Naive thymus-derived CD4-positive, alpha-beta T cell (primary cell): ENCODE results near the gene DUSP9. TPM values are rescaled to one million over a fixed set of nuclear protein-coding genes. Genes with fewer than 3 reads are reported as not detected.

Experiments used
- ATAC-seq: fragments of 150-1000 bp; cut with Tn5 transposase; 2 replicates; pipeline ENCODE4 v1.10.0; 2021; ENCODE audit warnings: mild to moderate bottlenecking, moderate library complexity
- CTCF ChIA-PET: fragments of 350-600 bp; sonication (Branson Sonifier 250); formaldehyde crosslinking; loops from one replicate; lab custom pipeline; 2021; ENCODE audit warnings: antibody characterized with exemption; lab: Charles Lee
- POLR2A ChIA-PET: fragments of 350-600 bp; sonication (Branson Sonifier 250); formaldehyde crosslinking; loops from one replicate; lab custom pipeline; 2021; ENCODE audit warnings: antibody characterized with exemption, inconsistent platforms; lab: Charles Lee
- DNase-seq, 9 donors: peaks; one replicate each; pipeline versions ENCODE4 v3.0.0 to v3.0.0-alpha.2; 2020 to 2022; ENCODE audit warnings: mixed read lengths in 1 of 9
- H3K27ac ChIP-seq: one replicate; pipeline ENCODE4 v1.7.0; 2013; ENCODE audit warnings: mild to moderate bottlenecking, low read depth, low read length, moderate library complexity
- H3K27me3 ChIP-seq, 2 donors: one replicate each; pipeline ENCODE4 v1.7.0; 2013; ENCODE audit warnings: low read length in 2 of 2, mild to moderate bottlenecking in 2 of 2, moderate library complexity in 2 of 2; ENCODE audit not compliant: control insufficient read depth in 2 of 2, insufficient read depth in 2 of 2
- H3K36me3 ChIP-seq, 3 experiments: 1 replicate in 2 of 3; 2 replicates in 1 of 3; pipeline ENCODE4 v1.7.0; 2013; ENCODE audit warnings: low read length in 3 of 3, mild to moderate bottlenecking in 3 of 3, moderate library complexity in 1 of 3; ENCODE audit not compliant: insufficient read depth in 3 of 3, control insufficient read depth in 2 of 3
- H3K4me1 ChIP-seq, 2 donors: one replicate each; pipeline ENCODE4 v1.7.0; 2013; ENCODE audit warnings: low read length in 2 of 2, mild to moderate bottlenecking in 2 of 2, moderate library complexity in 1 of 2; ENCODE audit not compliant: control insufficient read depth in 2 of 2, insufficient read depth in 2 of 2
- H3K4me3 ChIP-seq: 2 replicates; pipeline ENCODE4 v1.7.0; 2013; ENCODE audit warnings: mild to moderate bottlenecking, low read length
- H3K9me3 ChIP-seq, 3 experiments: 1 replicate in 2 of 3; 2 replicates in 1 of 3; pipeline ENCODE4 v1.7.0; 2013; ENCODE audit warnings: low read length in 3 of 3; ENCODE audit not compliant: control insufficient read depth in 2 of 3
- H3K27ac Mint-ChIP-seq, 9 donors: one replicate each; pipeline ENCODE4 v1.8.0; 2020 to 2022; ENCODE audit warnings: mixed read lengths in 9 of 9, mild to moderate bottlenecking in 8 of 9, moderate library complexity in 5 of 9, inconsistent platforms in 2 of 9
- H3K27me3 Mint-ChIP-seq, 5 donors: one replicate each; pipeline ENCODE4 v1.8.0; 2021 to 2022; ENCODE audit warnings: mixed read lengths in 5 of 5, mild to moderate bottlenecking in 1 of 5
- H3K36me3 Mint-ChIP-seq, 5 donors: one replicate each; pipeline ENCODE4 v1.8.0; 2020 to 2022; ENCODE audit warnings: mixed read lengths in 5 of 5, mild to moderate bottlenecking in 3 of 5, inconsistent platforms in 1 of 5
- H3K4me1 Mint-ChIP-seq, 7 donors: one replicate each; pipeline ENCODE4 v1.8.0; 2020 to 2022; ENCODE audit warnings: mixed read lengths in 7 of 7, mild to moderate bottlenecking in 3 of 7, inconsistent platforms in 1 of 7
- H3K4me3 Mint-ChIP-seq, 10 donors: one replicate each; pipeline ENCODE4 v1.8.0; 2020 to 2022; ENCODE audit warnings: mild to moderate bottlenecking in 10 of 10, mixed read lengths in 10 of 10, moderate library complexity in 6 of 10, inconsistent platforms in 2 of 10
- H3K9me3 Mint-ChIP-seq, 11 donors: one replicate each; pipeline ENCODE4 v1.8.0; 2020 to 2022; ENCODE audit warnings: mixed read lengths in 11 of 11, mild to moderate bottlenecking in 4 of 11, inconsistent platforms in 1 of 11, moderate library complexity in 1 of 11
- intact Hi-C, 2 donors: fragments of 100-400 bp; cut with micrococcal nuclease; formaldehyde crosslinking; loops; one replicate each; pipeline ENCODE4 v1.15.1; 2023
- polyA plus RNA-seq, 2 donors: library from polyadenylated mRNA; unstranded; fragments of 300-500 nt; fragmentation: Illumina TruSeq; gene quantifications; one replicate each; pipeline ENCODE4 v1.2.3, GENCODE V29; 2021
- total RNA-seq, 6 experiments: library from RNA in 5 of 6; stranded (reverse) in 5 of 6; gene quantifications; 1 replicate in 5 of 6; 2 replicates in 1 of 6; pipeline ENCODE4 v1.2.3 and lab custom pipeline; 2021 to 2026

DUSP9 gene
- total and polyA plus RNA-seq, 7 experiments from 2014 or later = not detected

DNA sequence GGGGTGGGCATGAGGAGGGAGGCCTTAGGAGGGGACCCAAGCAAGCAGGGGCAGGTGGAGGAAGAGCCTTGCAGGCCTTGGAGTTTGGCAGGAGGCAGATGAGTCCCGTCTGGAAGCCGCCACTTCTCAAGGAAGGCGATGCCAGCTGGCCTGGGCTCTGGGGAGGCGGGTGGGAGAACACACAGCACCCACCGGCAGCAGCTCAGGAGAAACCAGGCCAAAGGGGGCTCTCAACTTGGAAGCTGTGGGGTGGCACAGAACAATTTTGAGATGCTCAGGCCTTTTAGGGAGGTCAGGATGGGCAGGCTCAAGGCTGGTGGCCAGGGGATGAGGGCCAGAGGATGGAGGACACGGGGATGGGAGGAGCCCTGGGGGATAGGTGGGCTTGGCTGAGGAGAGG, 11.6 kb upstream of the DUSP9 start:
- no peak for ATAC-seq
- H3K4me3 Mint-ChIP-seq = no peak overlapping the region
- H3K9me3 Mint-ChIP-seq = peaks cover 0 to 14% (median 4%) of the 10 kb centered on the region in 11 donors
- no peak overlapping the region for H3K4me3 ChIP-seq
- no peak for DNase-seq
- H3K36me3 ChIP-seq = no peaks in the 10 kb centered on the region
- H3K4me1 ChIP-seq = no peaks in the 10 kb centered on the region
- H3K27ac Mint-ChIP-seq = no peak overlapping the region
- H3K4me1 Mint-ChIP-seq = no peaks in the 10 kb centered on the region
- no peaks in the 10 kb centered on the region for H3K27me3 ChIP-seq
- H3K36me3 Mint-ChIP-seq = no peaks in the 10 kb centered on the region
- intact Hi-C loops = no loop called here
- H3K27me3 Mint-ChIP-seq = peaks cover 0 to 10% (median 0%) of the 10 kb centered on the region in 5 donors
- no peaks in the 10 kb centered on the region for H3K9me3 ChIP-seq
- ChIA-PET CTCF (no interaction called here), POLR2A (no interaction called here)
- H3K27ac ChIP-seq = no peak overlapping the region

DNA sequence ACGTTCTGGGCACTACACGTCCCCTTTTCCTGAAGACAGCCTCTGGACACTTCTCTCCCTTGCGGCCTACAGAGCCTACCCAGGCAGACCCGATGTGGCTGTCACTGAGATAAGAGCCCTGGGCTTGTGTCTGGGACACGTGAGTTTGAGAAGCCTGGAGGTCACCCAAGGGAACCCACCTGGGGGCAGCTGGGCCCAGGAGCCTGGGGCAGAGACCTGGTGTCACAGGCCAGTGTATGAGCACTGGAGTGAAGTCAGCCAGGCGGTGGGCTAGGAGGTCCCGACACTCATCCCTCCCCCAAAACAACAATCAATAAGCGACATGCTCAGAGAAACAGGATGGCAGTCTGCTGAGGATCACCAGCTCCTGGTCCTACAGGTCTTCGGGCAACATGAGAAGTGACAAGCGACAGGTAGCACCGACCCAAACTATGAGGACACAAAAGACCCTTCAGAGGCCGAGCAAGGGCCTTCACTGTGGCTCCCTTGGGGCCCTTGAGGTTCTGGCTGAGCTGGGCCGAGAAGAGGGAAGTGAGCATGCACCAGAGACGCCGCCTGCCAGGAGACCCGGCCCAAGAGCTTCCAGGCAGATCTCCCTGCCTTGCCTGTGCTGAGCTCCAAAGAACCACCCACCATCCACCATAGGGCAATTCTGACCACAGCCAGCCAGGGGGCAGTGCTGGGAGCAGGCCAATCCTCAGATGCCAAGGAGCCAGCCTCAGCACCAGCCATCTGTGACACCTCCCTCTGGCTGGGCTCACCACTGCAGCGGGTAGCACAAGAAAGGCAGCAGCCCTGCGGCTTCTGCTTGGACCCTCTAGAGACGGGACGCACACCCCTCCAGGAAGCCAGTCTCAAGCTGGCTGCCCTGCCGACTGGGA, 11.0 kb upstream of the DUSP9 start:
- no peaks in the 10 kb centered on the region for H3K36me3 ChIP-seq
- H3K27ac Mint-ChIP-seq = no peak overlapping the region
- ChIA-PET CTCF (interaction anchor here (0.7 kb wide), 1 partner anchor 11 kb away, joined by 3 read pairs; no protein-coding TSS in a partner anchor), POLR2A (no interaction called here)
- H3K4me1 ChIP-seq = no peaks in the 10 kb centered on the region
- H3K4me3 Mint-ChIP-seq = no peak overlapping the region
- no peaks in the 10 kb centered on the region for H3K4me1 Mint-ChIP-seq
- H3K27me3 Mint-ChIP-seq = peaks cover 0 to 8% (median 4%) of the 10 kb centered on the region in 5 donors
- DNase-seq (no peak), ATAC-seq (peak; percentile 49)
- H3K4me3 ChIP-seq = no peak overlapping the region
- intact Hi-C loops = no loop called here
- no peaks in the 10 kb centered on the region for H3K36me3 Mint-ChIP-seq
- peaks cover 0 to 10% (median 3%) of the 10 kb centered on the region in 11 donors for H3K9me3 Mint-ChIP-seq
- no peaks in the 10 kb centered on the region for H3K27me3 ChIP-seq
- H3K27ac ChIP-seq = no peak overlapping the region
- no peaks in the 10 kb centered on the region for H3K9me3 ChIP-seq

DNA sequence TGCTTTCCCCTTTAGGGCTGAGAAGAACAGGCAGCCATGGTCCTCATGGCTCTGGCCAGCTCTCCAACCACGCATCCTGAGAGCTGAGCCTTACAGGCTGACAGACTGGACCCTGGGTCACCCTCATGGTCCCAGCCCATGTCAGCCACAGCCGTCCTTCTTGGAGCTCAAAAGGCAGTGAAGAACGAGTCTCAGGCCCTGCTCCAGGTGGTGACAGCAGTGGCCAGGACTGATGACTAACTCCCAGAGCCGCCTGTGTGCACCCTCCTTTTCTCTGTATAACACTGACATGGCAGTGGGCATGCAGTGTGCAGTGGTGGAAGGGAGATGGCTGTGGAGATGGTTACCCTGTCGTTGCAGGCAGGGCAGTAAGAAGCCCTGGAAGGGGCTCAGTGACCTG, 10.3 kb upstream of the DUSP9 start:
- no peaks in the 10 kb centered on the region for H3K36me3 Mint-ChIP-seq
- CTCF ChIA-PET = no interaction called here
- no peak for DNase-seq

DNA sequence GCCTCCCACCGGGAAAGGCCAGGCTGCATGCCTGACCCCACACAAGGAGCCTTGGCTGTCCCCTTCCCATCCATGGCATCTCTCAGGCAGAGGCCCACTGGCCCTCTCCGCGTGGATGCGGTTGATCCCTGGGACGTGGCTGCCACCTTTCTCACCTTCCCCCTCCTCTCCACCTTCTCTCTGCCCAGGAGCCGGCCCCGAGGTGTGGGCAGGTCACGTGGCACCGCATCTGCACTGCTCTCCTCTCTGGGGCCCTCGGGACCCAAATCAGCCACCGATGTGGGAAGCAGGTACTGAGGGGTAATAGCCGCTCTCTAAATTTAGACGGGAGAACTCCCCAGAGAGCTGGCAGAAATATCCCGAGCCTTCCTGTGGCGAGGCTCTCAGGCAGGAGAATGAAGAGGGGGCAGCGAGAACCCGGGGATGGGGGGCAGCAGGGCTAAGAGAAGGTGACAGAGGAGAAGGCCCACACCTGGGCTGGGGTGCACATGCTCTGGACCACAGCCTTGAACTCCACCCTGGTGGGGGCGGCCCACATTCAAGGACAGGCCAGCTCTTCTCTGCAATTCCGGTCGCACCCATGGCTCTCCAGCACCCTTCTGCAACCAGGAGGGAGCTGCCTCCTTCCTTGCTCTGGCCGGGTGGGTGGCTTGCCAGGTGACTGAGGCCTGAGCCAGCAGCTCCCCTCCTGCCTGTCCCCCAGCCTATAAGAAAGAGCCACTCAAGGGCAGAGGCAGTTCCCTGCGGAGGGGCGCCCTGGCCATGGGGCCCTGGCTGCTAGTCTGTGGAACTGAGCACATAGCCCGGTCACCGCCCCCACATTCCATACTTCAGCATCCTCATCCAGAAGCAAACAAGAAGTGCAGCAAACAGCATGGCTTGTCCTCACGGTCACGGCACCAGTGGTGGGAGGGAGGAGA, 9.6 kb upstream of the DUSP9 start:
- POLR2A ChIA-PET = no interaction called here
- Histone ChIP-seq H3K4me1 (no peaks in the 10 kb centered on the region), H3K36me3 (no peaks in the 10 kb centered on the region), H3K27ac (no peak overlapping the region), H3K27me3 (no peaks in the 10 kb centered on the region), H3K4me3 (no peak overlapping the region), H3K9me3 (no peaks in the 10 kb centered on the region)
- no peak for ATAC-seq
- Mint-ChIP-seq H3K27ac (no peak overlapping the region), H3K36me3 (no peaks in the 10 kb centered on the region), H3K4me3 (no peak overlapping the region), H3K4me1 (peaks cover 0 to 6% (median 4%) of the 10 kb centered on the region in 7 donors), H3K27me3 (peaks cover 4 to 12% (median 9%) of the 10 kb centered on the region in 5 donors), H3K9me3 (no peaks in the 10 kb centered on the region)
- intact Hi-C loops = no loop called here
- CTCF ChIA-PET = no interaction called here
- no peak for DNase-seq

More for the DNA sequence above, 10.3 kb upstream of the DUSP9 start:
- no peak for ATAC-seq
- Histone ChIP-seq H3K36me3 (no peaks in the 10 kb centered on the region), H3K27me3 (no peaks in the 10 kb centered on the region), H3K4me3 (no peak overlapping the region), H3K27ac (no peak overlapping the region), H3K9me3 (no peaks in the 10 kb centered on the region), H3K4me1 (no peaks in the 10 kb centered on the region)
- POLR2A ChIA-PET = no interaction called here
- intact Hi-C loops = no loop called here
- Mint-ChIP-seq H3K27ac (no peak overlapping the region), H3K4me1 (peaks cover 0 to 5% (median 3%) of the 10 kb centered on the region in 7 donors), H3K27me3 (peaks cover 4 to 11% (median 8%) of the 10 kb centered on the region in 5 donors), H3K9me3 (peaks cover 0 to 4% (median 0%) of the 10 kb centered on the region in 11 donors), H3K4me3 (no peak overlapping the region)

DNA sequence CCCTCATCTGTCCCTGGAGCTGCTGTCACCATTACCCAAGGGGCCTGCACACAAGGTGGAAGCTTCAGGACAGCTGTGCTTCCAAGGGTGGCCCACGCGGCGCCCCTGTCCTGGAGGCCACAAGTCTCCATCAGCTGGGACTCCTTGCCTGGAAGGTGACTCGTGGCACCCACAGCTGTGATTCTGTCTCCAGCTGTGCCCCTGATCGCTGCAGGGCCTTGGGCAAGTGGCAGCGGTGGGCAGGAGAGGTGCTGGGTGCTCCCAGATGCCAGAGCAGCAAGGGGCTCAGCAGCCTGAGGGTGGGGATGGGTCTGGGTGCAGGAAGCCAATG, 9.0 kb upstream of the DUSP9 start:
- CTCF ChIA-PET = no interaction called here
- POLR2A ChIA-PET = no interaction called here
- Mint-ChIP-seq H3K4me1 (peaks cover 0 to 10% (median 8%) of the 10 kb centered on the region in 7 donors), H3K4me3 (no peak overlapping the region), H3K9me3 (no peaks in the 10 kb centered on the region), H3K36me3 (no peaks in the 10 kb centered on the region), H3K27ac (no peak overlapping the region), H3K27me3 (peaks cover 5 to 17% (median 13%) of the 10 kb centered on the region in 5 donors)
- Histone ChIP-seq H3K4me3 (no peak overlapping the region), H3K36me3 (no peaks in the 10 kb centered on the region), H3K27ac (no peak overlapping the region), H3K27me3 (no peaks in the 10 kb centered on the region), H3K9me3 (no peaks in the 10 kb centered on the region), H3K4me1 (no peaks in the 10 kb centered on the region)
- DNase-seq = no peak
- intact Hi-C loops = no loop called here
- no peak for ATAC-seq

DNA sequence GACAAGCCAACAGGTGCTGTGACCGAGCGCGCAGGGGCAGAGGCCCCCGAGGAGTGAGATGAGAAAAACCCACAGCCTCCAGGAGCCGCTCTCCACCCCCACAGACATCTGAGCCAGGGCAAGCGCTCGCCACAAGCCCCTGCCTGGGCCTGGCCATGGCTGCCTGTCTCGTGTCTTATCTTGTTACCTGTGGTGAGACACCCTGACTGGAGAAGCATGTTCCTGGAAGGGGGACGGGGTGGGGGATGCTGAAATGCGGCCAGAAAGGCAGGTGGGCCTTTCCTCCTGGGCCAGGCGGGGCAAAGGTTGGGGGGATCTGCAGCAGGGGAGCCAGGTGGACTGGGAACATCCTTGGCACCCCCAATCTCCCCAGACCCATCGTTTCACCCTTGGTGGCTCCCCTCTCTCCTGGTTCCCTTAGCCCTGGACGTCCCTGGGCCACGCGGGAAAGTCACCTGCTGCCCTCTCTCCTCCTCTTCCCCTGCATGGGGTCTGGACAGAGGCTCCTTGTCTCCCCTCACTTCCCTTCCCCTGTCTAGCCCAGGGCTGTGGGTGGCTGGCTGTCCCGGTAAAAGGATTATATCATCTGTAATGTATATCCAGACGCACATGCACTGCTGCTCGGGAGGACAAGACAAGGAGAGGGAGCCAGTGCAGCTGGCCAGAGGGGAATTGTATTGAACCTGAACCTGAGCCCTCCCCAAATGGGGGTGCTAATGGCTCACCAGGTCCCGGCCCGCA, 8.4 kb upstream of the DUSP9 start:
- CTCF ChIA-PET = no interaction called here
- Mint-ChIP-seq H3K4me3 (no peak overlapping the region), H3K36me3 (no peaks in the 10 kb centered on the region), H3K9me3 (no peaks in the 10 kb centered on the region), H3K27ac (no peak overlapping the region), H3K4me1 (peaks cover 0 to 14% (median 9%) of the 10 kb centered on the region in 7 donors), H3K27me3 (peaks cover 5 to 23% (median 16%) of the 10 kb centered on the region in 5 donors)
- H3K27ac ChIP-seq = no peak overlapping the region
- intact Hi-C loops = no loop called here
- peaks cover 0 to under 1% of the 10 kb centered on the region in 2 donors for H3K4me1 ChIP-seq
- no peak for DNase-seq
- H3K9me3 ChIP-seq = no peaks in the 10 kb centered on the region
- no peaks in the 10 kb centered on the region for H3K27me3 ChIP-seq
- H3K4me3 ChIP-seq = no peak overlapping the region
- H3K36me3 ChIP-seq = no peaks in the 10 kb centered on the region
- POLR2A ChIA-PET = no interaction called here
- ATAC-seq = no peak
